Thoracic aorta (tissue), 2 donors: Measurements from ENCODE around the gene DNAJC28. TPM values are rescaled to one million over a fixed set of nuclear protein-coding genes. Genes with fewer than 3 reads are reported as not detected.

Source experiments
- ATAC-seq: fragments of 150-250 bp; one replicate; pipeline ENCODE4 v1.8.0; 2017; ENCODE audit warnings: low read depth; ENCODE audit not compliant: insufficient number of reproducible peaks, low FRiP score
- DNase-seq: peaks from one replicate; pipeline ENCODE4 v3.0.0-alpha.2; 2020; ENCODE audit warnings: low spot score
- H3K27ac ChIP-seq, 2 donors: fragments of 200-600 bp; sonication (generic); 1 replicate in 1 of 2; 2 replicates in 1 of 2; pipeline ENCODE4 v1.5.1; 2016; ENCODE audit warnings: mild to moderate bottlenecking in 2 of 2, moderate library complexity in 2 of 2
- H3K27me3 ChIP-seq: fragments of 200-600 bp; sonication (generic); replicated peaks from 2 replicates; pipeline ENCODE4 v1.6.0; 2016; ENCODE audit warnings: mild to moderate bottlenecking; ENCODE audit not compliant: insufficient read depth
- H3K36me3 ChIP-seq: fragments of 200-600 bp; sonication (generic); one replicate; pipeline ENCODE4 v1.5.1; 2016
- H3K4me1 ChIP-seq, 2 donors: fragments of 200-600 bp; sonication (generic); 1 replicate in 1 of 2; 2 replicates in 1 of 2; pipeline versions ENCODE4 v1.5.1 to v1.6.0; 2016; ENCODE audit warnings: low read depth in 2 of 2, mild to moderate bottlenecking in 1 of 2; ENCODE audit not compliant: control insufficient read depth in 1 of 2
- H3K4me3 ChIP-seq: fragments of 200-600 bp; sonication (generic); 2 replicates; pipeline ENCODE4 v1.5.1; 2016; ENCODE audit warnings: mild to moderate bottlenecking
- H3K9me3 ChIP-seq: fragments of 200-600 bp; sonication (generic); 2 replicates; pipeline ENCODE4 v1.5.1; 2016
- total RNA-seq, 2 donors: library from RNA; depleted of rRNA; stranded (reverse); fragments of >200 nt; gene quantifications; one replicate each; pipeline versions ENCODE4 v1.1.0 to v1.2.3, GENCODE V29; 2016
- TF ChIP-seq, protein P1 (sequence below): fragments of 200-600 bp; sonication (generic); IDR thresholded peaks from one replicate; pipeline ENCODE4 v1.5.1; 2019; ENCODE audit warnings: antibody characterized with exemption

Gene DNAJC28, protein sequence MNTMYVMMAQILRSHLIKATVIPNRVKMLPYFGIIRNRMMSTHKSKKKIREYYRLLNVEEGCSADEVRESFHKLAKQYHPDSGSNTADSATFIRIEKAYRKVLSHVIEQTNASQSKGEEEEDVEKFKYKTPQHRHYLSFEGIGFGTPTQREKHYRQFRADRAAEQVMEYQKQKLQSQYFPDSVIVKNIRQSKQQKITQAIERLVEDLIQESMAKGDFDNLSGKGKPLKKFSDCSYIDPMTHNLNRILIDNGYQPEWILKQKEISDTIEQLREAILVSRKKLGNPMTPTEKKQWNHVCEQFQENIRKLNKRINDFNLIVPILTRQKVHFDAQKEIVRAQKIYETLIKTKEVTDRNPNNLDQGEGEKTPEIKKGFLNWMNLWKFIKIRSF
- 1 to 10 TPM in 1 of 2 donors, under 1 TPM in 1; 0.42 to 1.5 TPM for total RNA-seq

DNA sequence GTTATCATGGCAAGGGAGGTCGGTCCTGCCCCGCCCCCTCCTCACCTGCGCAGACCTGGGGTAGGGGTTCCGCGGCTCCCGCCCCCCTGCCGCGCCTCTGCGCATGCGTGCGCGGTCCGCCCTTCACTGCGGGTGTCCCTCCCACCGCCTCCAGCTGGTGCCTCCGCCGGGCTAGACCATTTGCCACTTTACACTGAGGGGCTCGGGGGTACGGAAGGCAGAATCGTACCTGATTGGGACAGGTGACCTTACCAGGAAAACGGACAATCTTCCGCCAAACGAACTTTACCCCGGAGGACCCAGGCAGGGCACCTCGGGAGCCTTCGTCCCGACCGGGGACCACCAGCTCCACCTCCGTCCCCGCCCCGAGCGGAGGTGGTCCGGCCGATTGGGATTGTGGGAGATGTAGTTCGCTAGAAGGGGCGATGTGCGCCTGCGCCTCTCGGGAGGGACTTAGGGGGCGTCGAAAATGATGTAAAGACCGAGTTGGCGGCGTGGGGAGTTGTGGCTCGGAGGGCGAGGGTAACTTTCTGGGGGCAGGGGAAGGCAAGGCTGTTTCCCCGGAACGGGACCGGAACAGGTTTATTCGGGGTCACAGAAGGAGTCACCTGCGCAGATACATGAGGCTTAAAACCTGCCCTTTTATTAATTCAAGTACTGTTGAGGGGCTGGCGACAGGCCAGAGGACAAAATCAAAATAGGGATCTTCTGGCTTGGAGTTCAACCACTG lies at the start of gene DNAJC28:
DNAJC28 (minus strand) TSS at position 344 of the 730 bp plus-strand sequence. CDS start 2,323 bp downstream, outside the sequence.
- no peaks in the 10 kb centered on the region for H3K4me1 ChIP-seq
- peak; percentile 88 for ATAC-seq
- H3K4me3 ChIP-seq: peak within 1 kb of the TSS; percentile 77
- DNase-seq: peak; percentile 80
- H3K27me3 ChIP-seq: no peaks in the 10 kb centered on the region
- H3K36me3 ChIP-seq: no peaks in the 10 kb centered on the region
- H3K27ac ChIP-seq: peak within 1 kb of the TSS; percentile 55 to 68
- H3K9me3 ChIP-seq: no peaks in the 10 kb centered on the region
- TF ChIP-seq, protein P1, sequence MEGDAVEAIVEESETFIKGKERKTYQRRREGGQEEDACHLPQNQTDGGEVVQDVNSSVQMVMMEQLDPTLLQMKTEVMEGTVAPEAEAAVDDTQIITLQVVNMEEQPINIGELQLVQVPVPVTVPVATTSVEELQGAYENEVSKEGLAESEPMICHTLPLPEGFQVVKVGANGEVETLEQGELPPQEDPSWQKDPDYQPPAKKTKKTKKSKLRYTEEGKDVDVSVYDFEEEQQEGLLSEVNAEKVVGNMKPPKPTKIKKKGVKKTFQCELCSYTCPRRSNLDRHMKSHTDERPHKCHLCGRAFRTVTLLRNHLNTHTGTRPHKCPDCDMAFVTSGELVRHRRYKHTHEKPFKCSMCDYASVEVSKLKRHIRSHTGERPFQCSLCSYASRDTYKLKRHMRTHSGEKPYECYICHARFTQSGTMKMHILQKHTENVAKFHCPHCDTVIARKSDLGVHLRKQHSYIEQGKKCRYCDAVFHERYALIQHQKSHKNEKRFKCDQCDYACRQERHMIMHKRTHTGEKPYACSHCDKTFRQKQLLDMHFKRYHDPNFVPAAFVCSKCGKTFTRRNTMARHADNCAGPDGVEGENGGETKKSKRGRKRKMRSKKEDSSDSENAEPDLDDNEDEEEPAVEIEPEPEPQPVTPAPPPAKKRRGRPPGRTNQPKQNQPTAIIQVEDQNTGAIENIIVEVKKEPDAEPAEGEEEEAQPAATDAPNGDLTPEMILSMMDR: no peak

DNA sequence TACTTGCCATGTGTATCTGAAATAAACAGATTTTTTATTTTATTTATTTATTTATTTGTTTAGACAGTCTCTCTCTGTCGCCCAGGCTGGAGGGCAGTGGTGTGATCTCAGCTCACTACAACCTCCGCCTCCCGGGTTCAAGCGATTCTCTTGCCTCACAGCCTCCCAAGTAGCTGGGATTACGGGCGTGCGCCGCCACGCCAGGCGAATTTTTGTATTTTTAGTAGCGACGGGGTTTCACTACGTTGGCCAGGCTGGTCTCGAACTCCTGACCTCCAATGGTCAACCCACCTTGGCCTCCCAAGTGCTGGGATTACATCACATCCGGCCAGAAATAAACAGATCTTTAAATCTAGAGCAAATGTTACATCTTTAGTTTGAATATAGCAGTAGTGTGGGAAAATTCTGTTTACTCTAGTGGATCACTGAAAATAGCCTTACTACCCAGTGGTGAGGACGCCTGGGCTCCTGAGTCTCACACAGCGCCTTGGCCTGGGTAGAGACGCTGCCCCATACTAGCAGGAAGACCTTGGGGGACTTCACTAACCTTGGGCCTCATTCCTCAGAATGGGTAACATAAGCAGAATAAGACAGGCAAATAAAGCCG lies 49.7 kb upstream of the DNAJC28 start:
- ATAC-seq: no peak
- no peak for DNase-seq
- Histone ChIP-seq H3K4me1 (peaks cover 22 to 28% of the 10 kb centered on the region in 2 donors), H3K27ac (peak overlapping the region; percentile 98), H3K27me3 (no peaks in the 10 kb centered on the region), H3K4me3 (peak overlapping the region; percentile 80), H3K36me3 (peaks cover 8% of the 10 kb centered on the region), H3K9me3 (no peaks in the 10 kb centered on the region)
- TF ChIP-seq, protein P1: no peak

DNA sequence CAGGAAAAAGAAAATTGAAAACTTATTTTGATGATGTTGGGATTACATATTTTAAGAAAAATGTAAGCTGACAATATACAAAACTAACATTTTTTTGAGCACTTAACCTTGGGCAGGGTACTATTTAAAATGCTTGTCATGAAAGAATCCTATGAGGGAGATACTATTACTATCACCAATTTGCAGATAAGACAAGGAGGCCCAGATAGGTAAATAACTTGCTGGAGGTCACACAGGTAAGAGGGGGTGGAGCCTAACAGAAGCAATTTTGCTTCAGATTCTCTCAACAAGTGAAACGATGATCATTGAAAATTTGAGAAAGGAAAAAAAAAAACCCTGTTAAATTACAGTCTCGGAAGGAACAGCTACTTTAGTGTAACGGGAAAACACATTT lies 49.2 kb upstream of the DNAJC28 start:
- ATAC-seq: no peak
- no peaks in the 10 kb centered on the region for H3K9me3 ChIP-seq
- H3K4me1 ChIP-seq: peaks cover 17 to 23% of the 10 kb centered on the region in 2 donors
- no peaks in the 10 kb centered on the region for H3K27me3 ChIP-seq
- TF ChIP-seq, protein P1: no peak
- H3K4me3 ChIP-seq: no peak overlapping the region
- DNase-seq: no peak
- H3K27ac ChIP-seq: no peak overlapping the region
- H3K36me3 ChIP-seq: peaks cover 8% of the 10 kb centered on the region

DNA sequence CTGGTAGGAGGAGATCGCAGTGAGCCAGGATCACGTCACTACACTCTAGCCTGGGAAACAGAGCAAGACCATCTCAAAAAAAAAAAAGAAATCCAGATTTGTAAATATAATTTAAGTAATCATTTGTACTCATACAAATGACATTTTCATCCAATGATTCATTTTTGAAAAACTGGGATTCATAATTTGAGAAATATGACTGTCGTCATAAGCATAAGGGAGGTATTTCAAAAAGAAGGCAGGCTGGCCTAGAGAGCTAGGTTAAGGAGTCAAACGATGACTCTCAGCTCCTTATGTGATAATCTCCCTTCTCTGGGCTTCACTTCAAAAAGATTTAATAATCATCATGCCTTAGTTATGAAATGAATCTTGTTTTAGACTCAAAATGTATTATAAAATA lies 48.1 kb upstream of the DNAJC28 start:
- H3K4me3 ChIP-seq: no peak overlapping the region

More for the DNA sequence above, 48.1 kb upstream of the DNAJC28 start:
- Histone ChIP-seq H3K27me3 (no peaks in the 10 kb centered on the region), H3K9me3 (no peaks in the 10 kb centered on the region), H3K36me3 (peaks cover 8% of the 10 kb centered on the region), H3K27ac (no peak overlapping the region), H3K4me1 (peaks cover 8 to 12% of the 10 kb centered on the region in 2 donors)
- DNase-seq (no peak), ATAC-seq (no peak)
- TF ChIP-seq, protein P1: no peak
